Measurements from ENCODE around the gene UNC5C. TPM values are rescaled to one million over a fixed set of nuclear protein-coding genes. Genes with fewer than 3 reads are reported as not detected.

The UNC5C gene
- total RNA-seq, 2 experiments from 2014 or later = not detected

- Histone ChIP-seq H3K36me3 (ENCODE audit: insufficient read depth, low read length) (no peaks in the 10 kb centered on the region), H3K27me3 (ENCODE audit: control insufficient read depth in 1 of 2, insufficient read depth in 2 of 2, low read length in 2 of 2) (no peaks in the 10 kb centered on the region), H3K4me1 (ENCODE audit: insufficient read depth, low read length) (no peaks in the 10 kb centered on the region), H3K27ac (ENCODE audit: low read depth in 1 of 2, low read length in 2 of 2) (no peak overlapping the region), H3K4me3 (ENCODE audit: low read length) (no peak overlapping the region), H3K9me3 (ENCODE audit: control insufficient read depth in 1 of 2, insufficient read depth in 1 of 2, low read length in 2 of 2) (no peaks in the 10 kb centered on the region)
- Mint-ChIP-seq H3K27me3 (no peaks in the 10 kb centered on the region), H3K9me3 (no peaks in the 10 kb centered on the region), H3K4me1 (ENCODE audit: low read depth) (no peaks in the 10 kb centered on the region), H3K36me3 (ENCODE audit: low read depth) (no peaks in the 10 kb centered on the region), H3K27ac (no peak overlapping the region), H3K4me3 (no peak overlapping the region)
- intact Hi-C loops (cut with DNase I, micrococcal nuclease) = no loop called here
- no peak for ATAC-seq (ENCODE audit: poor library complexity)
- CTCF ChIA-PET = no interaction called here
- no peak for TF ChIP-seq CTCF (IDR thresholded peaks at IDR 0.05)
- DNase-seq = no peak
- POLR2A ChIA-PET = no interaction called here
Observed at GRCh38 chr4:95216636-95217035, 332.1 kb downstream of the UNC5C start.

DNA sequence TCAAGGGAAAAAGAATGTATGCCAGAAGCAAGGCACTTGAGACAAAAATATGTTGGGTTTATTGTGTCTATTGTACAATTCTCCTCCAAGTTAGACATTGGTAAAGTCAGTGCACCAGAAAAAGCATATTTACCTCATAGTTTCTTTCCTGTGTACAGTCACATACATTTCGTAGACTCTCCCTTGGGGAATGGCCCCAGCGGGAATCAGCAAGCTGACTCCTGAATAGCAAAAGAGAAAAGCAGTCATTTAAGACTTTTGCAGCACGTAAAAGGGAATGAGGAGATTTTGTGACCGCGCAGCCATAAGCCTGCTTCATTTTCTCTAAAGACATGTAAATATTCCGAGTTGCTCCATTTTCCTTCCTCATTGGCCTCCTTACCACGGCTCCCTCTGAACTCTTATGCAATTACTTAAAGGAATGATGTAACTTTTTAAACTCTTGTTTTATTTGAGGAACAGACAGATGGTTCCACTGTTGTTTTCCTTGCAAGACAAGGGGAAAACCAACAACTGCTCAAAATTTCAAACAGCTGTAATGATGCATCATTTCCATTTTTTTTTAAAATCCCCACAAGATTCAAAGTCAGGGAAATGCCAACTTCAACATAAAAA, 332.7 kb downstream of the UNC5C start:
- CTCF ChIA-PET = no interaction called here
- no peak for TF ChIP-seq CTCF (IDR thresholded peaks at IDR 0.05)
- no peaks in the 10 kb centered on the region for H3K27me3 ChIP-seq (ENCODE audit: control insufficient read depth in 1 of 2, insufficient read depth in 2 of 2, low read length in 2 of 2)

DNA sequence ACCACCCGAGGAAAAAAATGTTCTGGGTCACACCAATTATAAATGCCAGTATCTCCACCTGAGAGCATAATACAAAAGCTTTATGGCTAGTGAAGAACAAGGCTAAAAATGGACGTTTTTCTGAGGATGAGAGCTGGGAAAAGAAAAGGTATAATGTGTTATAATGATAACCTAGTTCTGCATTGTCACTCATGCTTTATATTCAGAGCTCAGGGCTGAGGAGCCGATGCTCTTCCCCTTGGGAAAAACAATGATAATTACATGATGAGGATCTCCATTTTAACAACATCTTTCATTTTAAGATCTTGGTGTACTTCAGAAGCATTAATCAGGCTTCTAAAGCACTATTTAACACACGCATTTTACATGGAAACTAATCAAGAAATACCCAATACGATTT, 333.7 kb downstream of the UNC5C start:
- Mint-ChIP-seq H3K27ac (no peak overlapping the region), H3K27me3 (no peaks in the 10 kb centered on the region), H3K9me3 (no peaks in the 10 kb centered on the region), H3K4me1 (ENCODE audit: low read depth) (no peaks in the 10 kb centered on the region), H3K4me3 (no peak overlapping the region), H3K36me3 (ENCODE audit: low read depth) (no peaks in the 10 kb centered on the region)
- no peaks in the 10 kb centered on the region for H3K27me3 ChIP-seq (ENCODE audit: control insufficient read depth in 1 of 2, insufficient read depth in 2 of 2, low read length in 2 of 2)
- ChIA-PET CTCF (no interaction called here), POLR2A (no interaction called here)
- intact Hi-C loops (cut with DNase I, micrococcal nuclease) = no loop called here
- TF ChIP-seq CTCF (IDR thresholded peaks at IDR 0.05) = no peak
- no peak overlapping the region for H3K4me3 ChIP-seq (ENCODE audit: low read length)
- H3K4me1 ChIP-seq (ENCODE audit: insufficient read depth, low read length) = no peaks in the 10 kb centered on the region
- no peak overlapping the region for H3K27ac ChIP-seq (ENCODE audit: low read depth in 1 of 2, low read length in 2 of 2)
- no peaks in the 10 kb centered on the region for H3K36me3 ChIP-seq (ENCODE audit: insufficient read depth, low read length)
- no peaks in the 10 kb centered on the region for H3K9me3 ChIP-seq (ENCODE audit: control insufficient read depth in 1 of 2, insufficient read depth in 1 of 2, low read length in 2 of 2)
- ATAC-seq (ENCODE audit: poor library complexity) (no peak), DNase-seq (no peak)

More for the DNA sequence above, 332.7 kb downstream of the UNC5C start:
- Mint-ChIP-seq H3K27me3 (no peaks in the 10 kb centered on the region), H3K27ac (no peak overlapping the region), H3K9me3 (no peaks in the 10 kb centered on the region), H3K4me1 (ENCODE audit: low read depth) (no peaks in the 10 kb centered on the region), H3K4me3 (no peak overlapping the region), H3K36me3 (ENCODE audit: low read depth) (no peaks in the 10 kb centered on the region)
- no peak for ATAC-seq (ENCODE audit: poor library complexity)
- H3K27ac ChIP-seq (ENCODE audit: low read depth in 1 of 2, low read length in 2 of 2) = no peak overlapping the region
- POLR2A ChIA-PET = no interaction called here
- DNase-seq = peak in 3 of 14 experiments; percentile 7 to 39 (median 33)
- intact Hi-C loops (cut with DNase I, micrococcal nuclease) = no loop called here
- no peaks in the 10 kb centered on the region for H3K4me1 ChIP-seq (ENCODE audit: insufficient read depth, low read length)
- H3K36me3 ChIP-seq (ENCODE audit: insufficient read depth, low read length) = no peaks in the 10 kb centered on the region
- no peak overlapping the region for H3K4me3 ChIP-seq (ENCODE audit: low read length)
- H3K9me3 ChIP-seq (ENCODE audit: control insufficient read depth in 1 of 2, insufficient read depth in 1 of 2, low read length in 2 of 2) = no peaks in the 10 kb centered on the region
